Tibial artery (tissue), 4 donors: ENCODE data around the gene FAM177A1.

Experiments used
- DNase-seq, 2 donors: peaks; one replicate each; pipeline ENCODE4 v3.0.0-alpha.2; 2019
- H3K27ac ChIP-seq, 2 donors: fragments of 200-600 bp; sonication (generic) in 1 of 2; 1 replicate in 1 of 2; 2 replicates in 1 of 2; pipeline ENCODE4 v1.5.1; 2018 to 2019; ENCODE audit warnings: mild to moderate bottlenecking in 1 of 2
- H3K27me3 ChIP-seq, 2 donors: fragments of 200-600 bp; sonication (generic) in 1 of 2; one replicate each; pipeline versions ENCODE4 v1.5.1 to v1.6.0; 2016 to 2019
- H3K36me3 ChIP-seq, 3 donors: fragments of 200-600 bp; sonication (generic) in 2 of 3; one replicate each; pipeline ENCODE4 v1.5.1; 2016 to 2019; ENCODE audit warnings: mild to moderate bottlenecking in 2 of 3
- H3K4me1 ChIP-seq, 4 donors: fragments of 200-600 bp; sonication (generic) in 2 of 4; 1 replicate in 3 of 4; 2 replicates in 1 of 4; pipeline ENCODE4 v1.5.1; 2016 to 2019
- H3K4me3 ChIP-seq, 2 donors: fragments of 200-600 bp; sonication (generic) in 1 of 2; 1 replicate in 1 of 2; 2 replicates in 1 of 2; pipeline ENCODE4 v1.5.1; 2018 to 2019; ENCODE audit warnings: mild to moderate bottlenecking in 2 of 2
- H3K9me3 ChIP-seq, 3 donors: fragments of 200-600 bp; sonication (generic) in 1 of 3; one replicate each; pipeline ENCODE4 v1.5.1; 2016 to 2019
- intact Hi-C: fragments of 100-400 bp; cut with DNase I; formaldehyde crosslinking; loops from one replicate; pipeline ENCODE4 v1.15.0; 2023; ENCODE audit warnings: low total_unique reads
- TF ChIP-seq, protein P1 (sequence below), 2 experiments: fragments of 200-600 bp in 1 of 2; fragments of 450-650 bp in 1 of 2; IDR thresholded peaks; one replicate each; pipeline ENCODE4 v1.5.1; 2017 to 2019; ENCODE audit warnings: antibody characterized with exemption in 2 of 2, mild to moderate bottlenecking in 1 of 2, moderate library complexity in 1 of 2

The FAM177A1 gene

DNA sequence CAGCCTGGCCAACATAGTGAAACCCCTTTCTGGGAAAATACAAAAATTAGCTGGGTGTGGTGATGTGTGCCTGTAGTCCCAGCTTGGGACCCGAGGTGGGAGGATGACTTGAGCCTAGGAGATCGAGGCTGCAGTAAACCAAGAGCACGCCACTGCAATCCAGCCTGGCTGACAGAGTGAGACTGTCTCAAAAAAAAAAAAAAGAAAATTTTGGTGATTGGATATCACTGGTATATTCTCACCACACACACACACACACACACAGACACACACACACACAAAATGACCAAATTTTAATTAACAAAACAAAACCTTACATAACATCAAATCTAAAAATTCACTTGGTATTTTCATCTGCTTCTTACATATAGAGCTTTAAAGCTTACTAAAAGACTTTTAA, 3.4 kb upstream of the FAM177A1 start:
- intact Hi-C loops: loop anchor here (10.0 kb wide), 1 partner anchor 292 kb away; no protein-coding TSS in a partner anchor
- H3K9me3 ChIP-seq: no peaks in the 10 kb centered on the region
- no peak overlapping the region for H3K27ac ChIP-seq
- TF ChIP-seq, protein P1, sequence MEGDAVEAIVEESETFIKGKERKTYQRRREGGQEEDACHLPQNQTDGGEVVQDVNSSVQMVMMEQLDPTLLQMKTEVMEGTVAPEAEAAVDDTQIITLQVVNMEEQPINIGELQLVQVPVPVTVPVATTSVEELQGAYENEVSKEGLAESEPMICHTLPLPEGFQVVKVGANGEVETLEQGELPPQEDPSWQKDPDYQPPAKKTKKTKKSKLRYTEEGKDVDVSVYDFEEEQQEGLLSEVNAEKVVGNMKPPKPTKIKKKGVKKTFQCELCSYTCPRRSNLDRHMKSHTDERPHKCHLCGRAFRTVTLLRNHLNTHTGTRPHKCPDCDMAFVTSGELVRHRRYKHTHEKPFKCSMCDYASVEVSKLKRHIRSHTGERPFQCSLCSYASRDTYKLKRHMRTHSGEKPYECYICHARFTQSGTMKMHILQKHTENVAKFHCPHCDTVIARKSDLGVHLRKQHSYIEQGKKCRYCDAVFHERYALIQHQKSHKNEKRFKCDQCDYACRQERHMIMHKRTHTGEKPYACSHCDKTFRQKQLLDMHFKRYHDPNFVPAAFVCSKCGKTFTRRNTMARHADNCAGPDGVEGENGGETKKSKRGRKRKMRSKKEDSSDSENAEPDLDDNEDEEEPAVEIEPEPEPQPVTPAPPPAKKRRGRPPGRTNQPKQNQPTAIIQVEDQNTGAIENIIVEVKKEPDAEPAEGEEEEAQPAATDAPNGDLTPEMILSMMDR (IDR thresholded peaks at IDR 0.05): no peak
- no peak overlapping the region for H3K4me3 ChIP-seq
- DNase-seq: no peak
- no peaks in the 10 kb centered on the region for H3K36me3 ChIP-seq
- no peaks in the 10 kb centered on the region for H3K27me3 ChIP-seq
- peaks cover 0 to 15% (median 7%) of the 10 kb centered on the region in 4 donors for H3K4me1 ChIP-seq

GRCh38 chr14:35043046-35043445, 3.0 kb upstream of the FAM177A1 start:
- Histone ChIP-seq H3K27ac (no peak overlapping the region), H3K36me3 (no peaks in the 10 kb centered on the region), H3K9me3 (no peaks in the 10 kb centered on the region), H3K27me3 (no peaks in the 10 kb centered on the region), H3K4me1 (peaks cover 0 to 19% (median 9%) of the 10 kb centered on the region in 4 donors), H3K4me3 (no peak overlapping the region)
- no peak for DNase-seq
- intact Hi-C loops: loop anchor here (10.0 kb wide), 1 partner anchor 292 kb away; no protein-coding TSS in a partner anchor
- TF ChIP-seq, protein P1 (IDR thresholded peaks at IDR 0.05): no peak

GRCh38 chr14:35044939-35045797, 904 bp upstream of the FAM177A1 start:
- TF ChIP-seq, protein P1 (IDR thresholded peaks at IDR 0.05): no peak
- H3K27ac ChIP-seq: peak overlapping the region; percentile 96 to 97
- no peaks in the 10 kb centered on the region for H3K9me3 ChIP-seq
- intact Hi-C loops: loop anchor here (5.0 to 10.0 kb wide), 4 partner anchors 63 to 290 kb away; partner anchors contain the start of genes PPP2R3C, PRORP and SRP54
- H3K27me3 ChIP-seq: no peaks in the 10 kb centered on the region
- peak overlapping the region; percentile 70 to 82 for H3K4me3 ChIP-seq
- DNase-seq: no peak
- H3K36me3 ChIP-seq: peaks cover 0 to 3% (median 0%) of the 10 kb centered on the region in 3 donors
- H3K4me1 ChIP-seq: peaks cover 0 to 38% (median 15%) of the 10 kb centered on the region in 4 donors

DNA sequence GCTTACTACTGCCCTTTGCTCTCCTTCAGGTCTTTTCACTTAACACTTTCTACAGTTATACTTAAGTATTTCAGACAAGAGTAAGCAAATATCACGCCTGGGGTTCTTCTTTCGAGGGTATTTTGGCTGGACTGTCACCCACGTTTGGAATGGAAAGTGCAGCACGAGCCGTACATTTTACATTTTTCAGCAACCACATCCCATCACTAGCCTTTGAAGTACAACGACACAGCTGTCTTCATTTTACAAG, 349 bp upstream of the FAM177A1 start:
- no peak for DNase-seq
- intact Hi-C loops: loop anchor here (5.0 to 10.0 kb wide), 4 partner anchors 63 to 289 kb away; partner anchors contain the start of genes PPP2R3C, PRORP and SRP54
- TF ChIP-seq, protein P1 (IDR thresholded peaks at IDR 0.05): no peak

GRCh38 chr14:35046751-35047536, 872 bp downstream of the FAM177A1 start:
- intact Hi-C loops: loop anchor here (5.0 to 10.0 kb wide), 4 partner anchors 65 to 288 kb away; partner anchors contain the start of genes PPP2R3C, PRORP and SRP54
- peaks cover 0 to 47% (median 21%) of the 10 kb centered on the region in 4 donors for H3K4me1 ChIP-seq
- DNase-seq: no peak

More for the DNA sequence above, 349 bp upstream of the FAM177A1 start:
- H3K4me3 ChIP-seq: peak overlapping the region; percentile 70 to 82
- no peaks in the 10 kb centered on the region for H3K9me3 ChIP-seq
- H3K27me3 ChIP-seq: no peaks in the 10 kb centered on the region
- peaks cover 0 to 3% (median 0%) of the 10 kb centered on the region in 3 donors for H3K36me3 ChIP-seq
- peak overlapping the region; percentile 96 to 97 for H3K27ac ChIP-seq
- peaks cover 0 to 44% (median 20%) of the 10 kb centered on the region in 4 donors for H3K4me1 ChIP-seq

More at GRCh38 chr14:35046751-35047536, 872 bp downstream of the FAM177A1 start:
- H3K36me3 ChIP-seq: peaks cover 0 to 3% (median 0%) of the 10 kb centered on the region in 3 donors
- TF ChIP-seq, protein P1 (IDR thresholded peaks at IDR 0.05): no peak
- H3K4me3 ChIP-seq: peak overlapping the region; percentile 70 to 82
- no peaks in the 10 kb centered on the region for H3K27me3 ChIP-seq
- no peaks in the 10 kb centered on the region for H3K9me3 ChIP-seq
- H3K27ac ChIP-seq: peak overlapping the region; percentile 96 to 97
